K562 (cell line): ENCODE measurements around the gene ZNF835. TPM values are rescaled to one million over a fixed set of nuclear protein-coding genes. Genes with fewer than 3 reads are reported as not detected.

Experiments used
- ATAC-seq: fragments of 200-7000 bp; cut with Tn5 transposase; 3 replicates; pipeline ENCODE4 v1.9.1; 2020; ENCODE audit warnings: moderate library complexity
- BruUV-seq: library from RNA; stranded (reverse); fragments of 400-500 nt; replicated peaks from 2 replicates; lab custom pipeline; 2021; lab: Mats Ljungman, UMichigan
- CTCF ChIA-PET: fragments of 300-600 bp; formaldehyde crosslinking; extraction: SDS; loops from one replicate; lab custom pipeline; 2021; ENCODE audit warnings: low intra/inter-chr PET ratio; lab: Yijun Ruan, JAX
- POLR2A ChIA-PET: fragments of 300-600, 350-650 bp; sonication (Branson Sonifier 250); formaldehyde crosslinking; extraction: SDS; loops from one replicate; lab custom pipeline; 2021; ENCODE audit warnings: antibody characterized with exemption, inconsistent platforms; lab: Yijun Ruan, JAX
- DNase-seq, 4 experiments: peaks; one replicate each; pipeline versions ENCODE4 v3.0.0 to v3.0.0-alpha.2; 2011 to 2018; ENCODE audit warnings: low spot score in 3 of 4, mixed read lengths in 3 of 4; ENCODE audit errors: extremely low read depth in 1 of 4
- FAIRE-seq: peaks from 2 replicates; lab custom pipeline; 2011; peaks lifted over from hg19 to GRCh38; lab: Jason Lieb, UNC
- H2AFZ ChIP-seq: 2 replicates; pipeline ENCODE4 v1.6.0; 2011; ENCODE audit warnings: low read depth, low read length, control low read depth, inconsistent platforms
- H3K27ac ChIP-seq: fragments of 200-600 bp; 3 replicates; pipeline ENCODE4 v1.8.0; 2011; ENCODE audit warnings: low read depth, mild to moderate bottlenecking, control low read depth, inconsistent platforms, low read length, moderate library complexity, mixed read lengths; ENCODE audit errors: extremely low read depth
- H3K27me3 ChIP-seq, 2 experiments: fragments of 300-600 bp in 1 of 2; 2 replicates in 1 of 2; 3 replicates in 1 of 2; pipeline versions ENCODE4 v1.6.0 to v1.8.0; 2011; ENCODE audit warnings: inconsistent platforms in 2 of 2, low read length in 2 of 2, mild to moderate bottlenecking in 1 of 2, mixed read lengths in 1 of 2, moderate library complexity in 1 of 2; ENCODE audit not compliant: control insufficient read depth in 2 of 2, insufficient read depth in 2 of 2
- H3K36me3 ChIP-seq: fragments of 300-600 bp; 3 replicates; pipeline ENCODE4 v1.8.0; 2011; ENCODE audit warnings: mild to moderate bottlenecking, low read length, inconsistent platforms; ENCODE audit not compliant: control insufficient read depth, insufficient read depth
- H3K4me1 ChIP-seq, 2 experiments: fragments of 200-600 bp in 1 of 2; replicated peaks in 1 of 2; 2 replicates in 1 of 2; 3 replicates in 1 of 2; pipeline versions ENCODE4 v1.5.1 to v1.8.0; 2011; ENCODE audit warnings: inconsistent platforms in 2 of 2, low read length in 2 of 2, mild to moderate bottlenecking in 1 of 2, mixed read lengths in 1 of 2, moderate library complexity in 1 of 2; ENCODE audit not compliant: control insufficient read depth in 2 of 2, insufficient read depth in 2 of 2
- H3K4me2 ChIP-seq: 2 replicates; pipeline ENCODE4 v1.6.1; 2011; ENCODE audit warnings: low read length, control low read depth, inconsistent platforms, mixed read lengths; ENCODE audit not compliant: insufficient read depth
- H3K4me3 ChIP-seq: fragments of 200-600 bp; sonication (generic), shearing (Covaris generic); 2 replicates; pipeline ENCODE4 v1.5.1; 2016; ENCODE audit warnings: control low read depth, inconsistent platforms
- H3K79me2 ChIP-seq: fragments of 200-600 bp; 3 replicates; pipeline ENCODE4 v1.8.0; 2011; ENCODE audit warnings: low read length, inconsistent platforms; ENCODE audit not compliant: control insufficient read depth, insufficient read depth
- H3K9ac ChIP-seq, 2 experiments: 2 replicates each; pipeline versions ENCODE4 v1.6.0 to v1.6.1; 2011; ENCODE audit warnings: low read depth in 2 of 2, low read length in 2 of 2, control low read depth in 1 of 2, inconsistent platforms in 1 of 2, mild to moderate bottlenecking in 1 of 2, mixed read lengths in 1 of 2; ENCODE audit not compliant: insufficient read depth in 1 of 2
- H3K9me1 ChIP-seq: one replicate; pipeline ENCODE4 v1.6.0; 2011; ENCODE audit warnings: inconsistent platforms, mild to moderate bottlenecking, low read length, moderate library complexity; ENCODE audit not compliant: control insufficient read depth, insufficient read depth
- H3K9me3 ChIP-seq: replicated peaks from 2 replicates; pipeline ENCODE4 v1.5.1; 2011; ENCODE audit warnings: low read depth, low read length, inconsistent platforms; ENCODE audit not compliant: control insufficient read depth, insufficient read depth
- H4K20me1 ChIP-seq: replicated peaks from 2 replicates; pipeline ENCODE4 v1.6.1; 2011; ENCODE audit warnings: low read length, inconsistent platforms, mixed read lengths; ENCODE audit not compliant: control insufficient read depth, insufficient read depth
- BCLAF1 ChIP-seq, 2 experiments: fragments of 450-650 bp in 1 of 2; IDR thresholded peaks; 2 replicates each; pipeline ENCODE4 v1.6.1; 2011 to 2017; ENCODE audit warnings: low read depth in 2 of 2, antibody characterized with exemption in 1 of 2, borderline replicate concordance in 1 of 2, low read length in 1 of 2, mild to moderate bottlenecking in 1 of 2, mixed read lengths in 1 of 2; ENCODE audit not compliant: control insufficient read depth in 1 of 2
- CSDE1 ChIP-seq, 2 experiments: fragments of 450-650 bp; IDR thresholded peaks; 2 replicates each; pipeline ENCODE4 v1.6.1; 2016; ENCODE audit warnings: mild to moderate bottlenecking in 1 of 2
- FOXP1 ChIP-seq: sonication (generic); formaldehyde crosslinking; IDR thresholded peaks from 2 replicates; pipeline ENCODE4 v1.8.0; 2022; ENCODE audit warnings: mild to moderate bottlenecking, missing genetic modification reagents
- HBP1 ChIP-seq: fragments of 450-650 bp; formaldehyde crosslinking; IDR thresholded peaks from 2 replicates; pipeline ENCODE4 v1.4.0; 2022; ENCODE audit warnings: missing genetic modification characterization
- PHB2 ChIP-seq: fragments of 450-650 bp; IDR thresholded peaks from 2 replicates; pipeline ENCODE4 v1.6.1; 2017; ENCODE audit warnings: low read depth
- PHTF2 ChIP-seq: fragments of 250-450 bp; sonication (Bioruptor Pico); IDR thresholded peaks from 2 replicates; pipeline ENCODE4 v1.5.0; 2021; ENCODE audit warnings: mild to moderate bottlenecking
- POU5F1 ChIP-seq: fragments of 150-350 bp; IDR thresholded peaks from 2 replicates; pipeline ENCODE4 v1.6.1; 2014; ENCODE audit warnings: borderline replicate concordance, low read length, low read depth, mild to moderate bottlenecking; ENCODE audit not compliant: partially characterized antibody
- WGBS: fragments of 100-300 bp; shearing (Covaris generic); methylation state at CpG from one replicate; pipeline ENCODE4 v1.1.6; 2016; ENCODE audit warnings: low coverage, mixed read lengths; ENCODE audit not compliant: insufficient coverage; ENCODE audit errors: missing lambda C conversion rate; 5-methylcytosine and 5-hydroxymethylcytosine counted together
- in situ Hi-C: fragments of 300-500 bp; cut with MboI; formaldehyde crosslinking; loops from 4 replicates; pipeline ENCODE4 v1.15.0; 2018; ENCODE audit warnings: inconsistent platforms, mixed read lengths
- intact Hi-C: fragments of 100-400 bp; cut with micrococcal nuclease; formaldehyde crosslinking; loops from 2 replicates; pipeline ENCODE4 v1.14.2; 2022
- polyA plus RNA-seq, 8 experiments: library from polyadenylated mRNA; depleted of rRNA in 4 of 8; stranded (reverse) in 5 of 8; unstranded in 3 of 8; fragments of >200 nt; fragmentation: Nextera tagmentation in 2 of 8; fragmentation: Illumina TruSeq in 1 of 8; extraction: Ambion mirVana in 2 of 8; extraction: Trizol in 1 of 8; gene quantifications; 2 replicates each; pipeline versions ENCODE4 v1.2.1 to v1.2.3, GENCODE V29; 2011 to 2014; ENCODE audit warnings: inconsistent platforms in 1 of 8, missing spikeins in 1 of 8
- total RNA-seq, 7 experiments: library from RNA; depleted of rRNA in 6 of 7; stranded (reverse); fragments of >200 nt in 6 of 7; fragmentation: Illumina TruSeq in 2 of 7; extraction: Trizol in 2 of 7; gene quantifications; 2 replicates each; pipeline versions ENCODE4 v1.2.1 to v1.2.3, GENCODE V29; 2011 to 2021; ENCODE audit warnings: low replicate concordance in 1 of 7
- TF ChIP-seq, protein P1 (sequence below): fragments of 450-650 bp; IDR thresholded peaks from 2 replicates; pipeline ENCODE4 v1.6.1; 2016
- TF ChIP-seq, protein P2 (sequence below): fragments of 250-450 bp; sonication (Bioruptor Pico); IDR thresholded peaks from 2 replicates; pipeline ENCODE4 v1.4.0; 2020; ENCODE audit warnings: mild to moderate bottlenecking, moderate library complexity
- TF ChIP-seq, protein P3 (sequence below), 2 experiments: fragments of 450-650 bp in 1 of 2; sonication (generic) in 1 of 2; formaldehyde crosslinking in 1 of 2; IDR thresholded peaks in 1 of 2; conservative IDR thresholded peaks in 1 of 2; 2 replicates each; pipeline versions ENCODE4 v1.6.1 to v1.8.1; 2016 to 2023; ENCODE audit warnings: mild to moderate bottlenecking in 2 of 2, moderate library complexity in 2 of 2, inconsistent platforms in 1 of 2, missing genetic modification reagents in 1 of 2

ZNF835 gene
- total and polyA plus RNA-seq, 9 of the 15 experiments (the other 6 are each of a cell fraction or from before 2014, with no cell fraction given): not detected

- Histone ChIP-seq H2AFZ (no peak overlapping the region), H3K27ac (no peak overlapping the region), H3K9me3 (peaks cover 2% of the 10 kb centered on the region; the same call in 1 of the 2 replicates), H4K20me1 (no peaks in the 10 kb centered on the region), H3K79me2 (no peaks in the 10 kb centered on the region), H3K4me2 (no peak overlapping the region), H3K9ac (no peak overlapping the region), H3K36me3 (no peaks in the 10 kb centered on the region), H3K9me1 (no peaks in the 10 kb centered on the region), H3K27me3 (no peaks in the 10 kb centered on the region), H3K4me3 (no peak overlapping the region), H3K4me1 (no peaks in the 10 kb centered on the region)
- in situ Hi-C loops (no loop called here), intact Hi-C loops (no loop called here)
- FAIRE-seq: no peak
- CTCF ChIA-PET: no interaction called here
- ATAC-seq: no peak
- no TSS peak for BruUV-seq
- no peak for DNase-seq
- WGBS: 2% methylated on average over 8 of the region's 8 CpGs
- POLR2A ChIA-PET: no interaction called here
- no peak for TF ChIP-seq FOXP1 (CRISPR knock-in tag)
- TF ChIP-seq, protein P1, sequence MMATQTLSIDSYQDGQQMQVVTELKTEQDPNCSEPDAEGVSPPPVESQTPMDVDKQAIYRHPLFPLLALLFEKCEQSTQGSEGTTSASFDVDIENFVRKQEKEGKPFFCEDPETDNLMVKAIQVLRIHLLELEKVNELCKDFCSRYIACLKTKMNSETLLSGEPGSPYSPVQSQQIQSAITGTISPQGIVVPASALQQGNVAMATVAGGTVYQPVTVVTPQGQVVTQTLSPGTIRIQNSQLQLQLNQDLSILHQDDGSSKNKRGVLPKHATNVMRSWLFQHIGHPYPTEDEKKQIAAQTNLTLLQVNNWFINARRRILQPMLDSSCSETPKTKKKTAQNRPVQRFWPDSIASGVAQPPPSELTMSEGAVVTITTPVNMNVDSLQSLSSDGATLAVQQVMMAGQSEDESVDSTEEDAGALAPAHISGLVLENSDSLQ: no peak
- no peak for TF ChIP-seq CSDE1 (IDR thresholded peaks at IDR 0.05)
- TF ChIP-seq, protein P2, sequence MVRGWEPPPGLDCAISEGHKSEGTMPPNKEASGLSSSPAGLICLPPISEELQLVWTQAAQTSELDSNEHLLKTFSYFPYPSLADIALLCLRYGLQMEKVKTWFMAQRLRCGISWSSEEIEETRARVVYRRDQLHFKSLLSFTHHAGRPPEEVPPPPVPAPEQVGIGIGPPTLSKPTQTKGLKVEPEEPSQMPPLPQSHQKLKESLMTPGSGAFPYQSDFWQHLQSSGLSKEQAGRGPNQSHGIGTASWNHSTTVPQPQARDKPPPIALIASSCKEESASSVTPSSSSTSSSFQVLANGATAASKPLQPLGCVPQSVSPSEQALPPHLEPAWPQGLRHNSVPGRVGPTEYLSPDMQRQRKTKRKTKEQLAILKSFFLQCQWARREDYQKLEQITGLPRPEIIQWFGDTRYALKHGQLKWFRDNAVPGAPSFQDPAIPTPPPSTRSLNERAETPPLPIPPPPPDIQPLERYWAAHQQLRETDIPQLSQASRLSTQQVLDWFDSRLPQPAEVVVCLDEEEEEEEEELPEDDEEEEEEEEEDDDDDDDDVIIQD (CRISPR knock-in tag): no peak
- no peak for TF ChIP-seq BCLAF1 (IDR thresholded peaks at IDR 0.05; ENCODE audit: borderline replicate concordance in 1 of 2, control insufficient read depth in 1 of 2, low read depth in 2 of 2, low read length in 1 of 2)
- TF ChIP-seq, protein P3, sequence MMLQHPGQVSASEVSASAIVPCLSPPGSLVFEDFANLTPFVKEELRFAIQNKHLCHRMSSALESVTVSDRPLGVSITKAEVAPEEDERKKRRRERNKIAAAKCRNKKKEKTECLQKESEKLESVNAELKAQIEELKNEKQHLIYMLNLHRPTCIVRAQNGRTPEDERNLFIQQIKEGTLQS (IDR thresholded peaks at IDR 0.05): no peak
- TF ChIP-seq, protein P3 (CRISPR knock-in tag; conservative IDR thresholded peaks at IDR 0.05): no peak
- no peak for TF ChIP-seq PHB2
- TF ChIP-seq PHTF2 (CRISPR knock-in tag): no peak
- TF ChIP-seq HBP1: no peak
- no peak for TF ChIP-seq POU5F1
Observed at GRCh38 chr19:56617531-56617930, 54.0 kb downstream of the ZNF835 start.
